ENCODE results near the gene NDUFC2.
A peak's percentile ranks its signal among the peaks of the same experiment; 100 is the strongest.
"Not testable (repeated sequence)": the region's sequence is repeated elsewhere in the genome, so short reads cannot be mapped to it uniquely, and the experiment has no call there.

Gene NDUFC2

DNA sequence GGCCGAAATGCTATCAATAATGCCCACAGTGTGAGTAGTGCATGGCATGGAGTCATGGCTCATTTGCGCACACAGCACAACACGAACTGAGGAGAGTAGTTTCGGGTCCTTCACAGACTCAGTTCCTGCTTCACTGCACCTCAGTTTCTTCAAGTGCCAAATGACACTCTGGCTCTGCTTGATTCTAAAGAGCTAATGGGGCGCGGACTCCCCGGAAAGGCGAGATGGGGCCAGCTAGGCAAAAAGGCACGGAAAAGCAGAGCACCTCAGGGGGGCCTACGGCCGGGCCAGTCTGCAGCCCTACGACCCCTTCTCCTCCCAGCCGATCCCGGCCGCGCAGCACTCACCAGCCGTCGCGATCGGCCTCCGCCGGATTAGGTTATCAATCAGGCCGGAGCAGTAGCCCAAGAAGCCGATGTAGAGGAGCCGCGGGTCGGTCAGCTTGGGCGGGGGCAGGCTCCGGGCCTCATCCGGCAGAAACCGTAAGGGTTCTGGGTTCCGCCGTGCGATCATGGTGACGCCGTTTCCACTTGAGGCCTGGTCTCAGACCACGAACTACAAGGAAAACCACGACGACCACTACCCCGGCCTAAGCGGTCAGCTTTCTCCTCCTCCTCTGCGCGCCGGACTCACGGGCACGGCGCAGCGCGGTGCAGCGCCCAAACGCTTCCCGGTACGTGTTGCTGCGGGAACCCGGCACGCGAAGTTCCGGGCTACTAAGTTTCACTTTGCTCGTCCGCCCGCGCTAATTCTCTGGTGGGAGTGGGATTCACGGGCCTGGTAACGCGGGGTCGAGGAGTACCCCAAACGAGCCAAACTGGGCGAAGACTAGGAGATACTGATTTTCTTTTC, at the start of gene NDUFC2:
TSS of gene NDUFC2 (minus strand) at position 631 of the 852 bp plus-strand sequence. CDS start at position 513, 118 bp downstream.
- TF ChIP-seq ZNF274 (IDR thresholded peaks at IDR 0.05; ENCODE audit: low read depth, low read length): no peak
- peak within 1 kb of the TSS; percentile 84 for H3K4me3 ChIP-seq (ENCODE audit: low read length)

DNA sequence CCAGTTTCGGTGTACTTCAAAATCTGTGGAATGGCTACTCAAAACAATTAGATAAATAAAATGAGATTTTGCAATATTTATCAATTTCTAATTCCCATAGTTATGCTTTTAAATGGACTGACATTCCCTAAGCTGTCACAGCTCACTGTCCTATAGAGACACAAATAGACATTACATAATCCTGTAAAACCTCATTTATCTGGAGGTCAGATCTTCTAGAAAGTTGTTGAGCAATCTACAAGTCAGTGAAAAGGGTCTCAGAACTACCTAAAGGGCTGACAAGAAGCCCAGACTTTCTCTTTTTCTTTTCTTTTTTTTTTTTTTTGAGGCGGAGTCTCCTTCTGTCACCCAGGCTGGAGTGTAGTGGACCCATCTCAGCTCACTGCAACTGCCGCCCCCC, 47.7 kb upstream of the NDUFC2 start:
- TF ChIP-seq ZNF274 (IDR thresholded peaks at IDR 0.05; ENCODE audit: low read depth, low read length): no peak
- no peak overlapping the region for H3K4me3 ChIP-seq (ENCODE audit: low read length)

DNA sequence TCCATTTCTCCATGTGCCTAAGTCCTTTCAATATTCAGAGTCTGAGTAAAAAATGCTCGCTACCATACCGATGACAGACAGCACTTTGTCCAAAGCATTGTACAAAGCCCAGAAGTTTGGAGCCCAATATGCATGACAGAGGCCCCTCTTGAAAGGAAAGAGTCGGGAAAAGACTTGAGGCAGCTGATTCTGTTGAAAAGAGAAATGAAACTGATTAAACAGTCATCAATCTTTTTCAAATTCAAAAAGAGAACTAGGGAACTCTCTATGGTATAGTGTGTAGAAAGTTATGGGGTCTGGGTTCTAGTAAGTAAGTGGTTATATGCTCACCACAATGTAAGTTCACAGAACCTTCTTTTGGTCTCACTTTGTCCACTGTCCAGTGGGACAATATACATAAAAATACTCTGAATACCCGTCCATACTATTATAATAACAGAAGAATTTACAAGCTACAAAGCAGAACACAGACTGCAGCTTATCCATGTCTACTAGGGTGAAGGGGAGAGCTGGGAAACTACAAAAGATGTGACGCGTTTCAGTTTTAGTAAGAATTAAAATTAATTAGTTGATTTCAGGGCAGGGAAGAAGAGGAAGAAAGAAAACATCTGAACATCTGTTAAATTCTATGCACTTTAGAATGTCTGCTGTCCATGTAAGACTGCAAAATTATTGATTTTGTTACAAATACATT, 33.1 kb upstream of the NDUFC2 start:
- no peak for TF ChIP-seq ZNF274 (IDR thresholded peaks at IDR 0.05; ENCODE audit: low read depth, low read length)

GRCh38 chr11:78111298-78111697, 31.6 kb upstream of the NDUFC2 start:
- TF ChIP-seq ZNF274 (IDR thresholded peaks at IDR 0.05; ENCODE audit: low read depth, low read length): no peak
- H3K4me3 ChIP-seq (ENCODE audit: low read length): no peak overlapping the region

More for the DNA sequence above, 33.1 kb upstream of the NDUFC2 start:
- no peak overlapping the region for H3K4me3 ChIP-seq (ENCODE audit: low read length)

DNA sequence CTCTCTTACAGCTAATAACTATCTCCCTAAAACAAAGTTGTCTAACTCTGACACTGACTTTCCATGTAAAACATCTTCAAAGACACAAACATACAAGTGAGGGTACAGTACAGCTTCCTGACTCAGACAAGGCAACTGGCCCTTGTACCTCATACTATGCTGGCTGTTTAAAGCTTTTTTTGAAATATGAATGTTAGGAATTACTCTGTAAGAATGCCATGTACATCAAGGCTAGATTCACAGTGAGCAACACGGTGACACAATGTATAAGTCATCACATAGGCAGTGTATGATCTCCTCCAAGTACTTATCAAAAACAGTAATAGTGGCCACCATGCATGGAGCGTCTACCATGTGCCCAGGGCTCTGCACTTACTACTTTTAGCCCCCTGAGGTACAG, 31.2 kb upstream of the NDUFC2 start:
- no peak overlapping the region for H3K4me3 ChIP-seq (ENCODE audit: low read length)
- no peak for TF ChIP-seq ZNF274 (IDR thresholded peaks at IDR 0.05; ENCODE audit: low read depth, low read length)

DNA sequence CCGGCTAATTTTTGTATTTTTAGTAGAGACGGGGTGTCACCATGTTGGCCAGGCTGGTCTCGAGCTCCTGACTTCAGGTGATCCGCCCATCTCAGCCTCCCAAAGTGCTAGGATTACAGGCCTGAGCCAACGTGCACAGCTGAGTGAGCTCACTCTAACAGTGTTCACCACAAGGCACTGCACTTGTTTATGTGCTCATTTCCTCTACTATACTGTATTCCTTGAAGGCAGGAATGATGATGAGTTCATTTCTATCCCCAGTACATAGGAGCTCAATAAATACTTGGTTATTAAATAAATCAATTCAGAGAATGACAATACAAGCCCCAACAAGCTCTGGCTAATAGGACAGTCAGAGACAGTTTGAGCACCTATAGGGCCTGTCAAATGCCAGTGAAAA, 30.7 kb upstream of the NDUFC2 start:
- no peak for TF ChIP-seq ZNF274 (IDR thresholded peaks at IDR 0.05; ENCODE audit: low read depth, low read length)
- no peak overlapping the region for H3K4me3 ChIP-seq (ENCODE audit: low read length)

- H3K4me3 ChIP-seq (ENCODE audit: low read length): no peak overlapping the region
- TF ChIP-seq ZNF274 (IDR thresholded peaks at IDR 0.05; ENCODE audit: low read depth, low read length): no peak
These were observed 29.7 kb upstream of the NDUFC2 start for GRCh38 chr11:78109081-78110015.

- no peak for TF ChIP-seq ZNF274 (IDR thresholded peaks at IDR 0.05; ENCODE audit: low read depth, low read length)
- H3K4me3 ChIP-seq (ENCODE audit: low read length): no peak overlapping the region
These were observed 21.2 kb upstream of the NDUFC2 start for GRCh38 chr11:78100676-78101472.

DNA sequence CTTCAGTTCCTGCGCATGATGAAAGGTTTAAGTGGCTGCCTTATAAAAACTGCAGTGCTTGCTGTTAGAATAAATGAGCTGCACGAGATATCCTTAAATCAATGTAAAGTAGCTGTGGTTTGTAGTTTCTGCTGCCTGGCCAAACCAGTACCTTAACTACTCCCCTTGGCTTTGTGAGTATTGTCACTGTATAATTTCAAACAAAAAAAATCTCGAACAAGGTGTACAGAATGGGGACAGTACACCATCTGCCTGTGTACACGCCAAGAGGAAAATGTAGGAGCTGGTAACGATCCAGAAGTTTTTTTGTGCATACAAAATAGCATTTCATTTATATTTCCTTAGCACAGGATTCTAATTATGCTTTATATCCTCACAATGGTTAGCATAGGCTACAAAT, 20.6 kb upstream of the NDUFC2 start:
- H3K4me3 ChIP-seq (ENCODE audit: low read length): no peak overlapping the region
- TF ChIP-seq ZNF274 (IDR thresholded peaks at IDR 0.05; ENCODE audit: low read depth, low read length): no peak

DNA sequence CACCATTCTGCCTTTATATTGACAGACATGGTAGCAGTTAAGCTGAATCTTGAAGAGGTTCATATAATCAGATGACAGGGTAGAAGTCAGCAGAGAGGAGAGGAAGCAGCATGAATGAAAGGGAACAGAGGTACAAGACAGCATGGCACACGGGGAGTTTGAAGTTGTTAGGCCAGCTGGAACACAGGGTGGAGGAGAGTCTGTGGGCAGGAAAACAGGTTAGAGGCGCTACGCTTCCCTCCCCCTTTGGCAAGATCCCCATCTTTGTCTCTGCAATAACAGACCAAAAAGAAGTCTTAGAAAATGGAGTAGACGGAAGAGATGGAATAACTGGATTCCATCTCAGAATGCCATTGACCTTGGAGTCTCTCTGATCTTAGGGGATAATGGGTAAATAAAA, 20.0 kb upstream of the NDUFC2 start:
- no peak overlapping the region for H3K4me3 ChIP-seq (ENCODE audit: low read length)
- TF ChIP-seq ZNF274 (IDR thresholded peaks at IDR 0.05; ENCODE audit: low read depth, low read length): no peak

GRCh38 chr11:78097666-78098385, 18.2 kb upstream of the NDUFC2 start:
- TF ChIP-seq ZNF274 (IDR thresholded peaks at IDR 0.05; ENCODE audit: low read depth, low read length): no peak
- no peak overlapping the region for H3K4me3 ChIP-seq (ENCODE audit: low read length)

DNA sequence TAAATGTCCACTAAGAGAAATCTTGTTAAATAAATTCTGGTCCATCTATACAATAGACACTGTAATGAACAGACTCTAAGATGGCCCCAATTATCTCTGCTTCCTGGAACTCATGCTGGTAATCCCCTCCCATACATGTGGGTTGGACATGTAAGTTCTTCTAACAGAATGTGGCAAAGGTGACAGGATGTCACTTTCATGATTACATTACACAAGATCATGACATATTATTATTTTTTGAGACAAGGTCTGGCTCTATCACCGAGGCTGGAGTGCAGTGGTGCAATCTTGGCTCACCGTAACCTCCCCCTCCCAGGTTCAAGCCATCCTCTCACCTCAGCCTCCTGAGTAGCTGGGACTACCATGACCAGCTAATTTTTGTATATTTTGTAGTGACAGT, 14.6 kb upstream of the NDUFC2 start:
- no peak for TF ChIP-seq ZNF274 (IDR thresholded peaks at IDR 0.05; ENCODE audit: low read depth, low read length)
- no peak overlapping the region for H3K4me3 ChIP-seq (ENCODE audit: low read length)

DNA sequence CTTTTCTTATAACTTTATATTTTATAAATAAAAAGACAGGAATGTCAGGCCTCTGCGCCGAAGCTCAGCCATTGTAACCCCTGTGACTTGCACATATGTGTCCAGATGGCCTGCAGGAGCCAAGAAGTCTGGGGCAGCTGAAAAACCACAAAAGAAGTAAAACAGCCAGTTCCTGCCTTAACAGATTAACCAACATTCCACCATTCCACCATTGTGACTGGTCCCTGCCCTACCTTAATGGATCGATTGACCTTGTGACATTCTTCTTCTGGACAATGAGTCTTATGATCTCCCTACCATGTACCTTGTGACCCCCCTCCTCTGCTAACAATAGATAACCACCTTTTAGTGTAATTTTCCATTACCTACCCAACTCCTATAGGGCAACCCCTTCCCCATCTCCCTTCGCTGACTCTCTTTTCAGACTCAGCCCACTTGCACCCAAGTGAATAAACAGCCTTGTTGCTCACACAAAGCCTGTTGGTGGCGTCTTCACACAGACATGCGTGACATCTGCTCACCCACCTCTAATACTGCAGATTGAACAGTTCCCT, 6.9 kb upstream of the NDUFC2 start:
- not testable (repeated sequence) for H3K4me3 ChIP-seq (ENCODE audit: low read length)
